Fibroblast of lung (primary cell): ENCODE results near the gene TIMM13. TPM values are rescaled to one million over a fixed set of nuclear protein-coding genes. Genes with fewer than 3 reads are reported as not detected.

Source experiments
- DNase-seq, 2 donors: peaks; one replicate each; pipeline versions ENCODE4 v3.0.0 to v3.0.0-alpha.2; 2010; ENCODE audit warnings: low read depth in 2 of 2
- H2AFZ ChIP-seq: 2 replicates; pipeline ENCODE4 v1.5.1; 2012; ENCODE audit warnings: low read length, control low read depth, inconsistent platforms
- H3K27ac ChIP-seq: 2 replicates; pipeline ENCODE4 v1.5.1; 2011; ENCODE audit warnings: low read length, control low read depth; ENCODE audit not compliant: insufficient read depth
- H3K27me3 ChIP-seq: 2 replicates; pipeline ENCODE4 v1.5.1; 2011; ENCODE audit warnings: mild to moderate bottlenecking, low read length; ENCODE audit not compliant: control insufficient read depth, insufficient read depth
- H3K36me3 ChIP-seq: 2 replicates; pipeline ENCODE4 v1.5.1; 2011; ENCODE audit warnings: low read length; ENCODE audit not compliant: control insufficient read depth, insufficient read depth
- H3K4me1 ChIP-seq: 2 replicates; pipeline ENCODE4 v1.5.1; 2011; ENCODE audit warnings: low read length; ENCODE audit not compliant: control insufficient read depth, insufficient read depth; ENCODE audit errors: extremely low read depth
- H3K4me2 ChIP-seq: 2 replicates; pipeline ENCODE4 v1.5.1; 2011; ENCODE audit warnings: low read length, control low read depth; ENCODE audit not compliant: insufficient read depth; ENCODE audit errors: extremely low read depth
- H3K4me3 ChIP-seq, 4 experiments: fragments of 200-600 bp in 1 of 4; sonication (generic) in 1 of 4; replicated peaks in 1 of 4; 2 replicates each; pipeline ENCODE4 v1.5.1; 2011 to 2016; ENCODE audit warnings: low read length in 4 of 4, low read depth in 3 of 4, mild to moderate bottlenecking in 3 of 4, control low read depth in 2 of 4, inconsistent platforms in 1 of 4, mixed read lengths in 1 of 4; ENCODE audit not compliant: insufficient read depth in 1 of 4; ENCODE audit errors: control extremely low read depth in 1 of 4
- H3K79me2 ChIP-seq: 2 replicates; pipeline ENCODE4 v1.5.1; 2012; ENCODE audit warnings: mild to moderate bottlenecking, low read length, inconsistent platforms; ENCODE audit not compliant: control insufficient read depth, insufficient read depth
- H3K9ac ChIP-seq: 2 replicates; pipeline ENCODE4 v1.5.1; 2011; ENCODE audit warnings: mild to moderate bottlenecking, low read length, control low read depth; ENCODE audit not compliant: insufficient read depth
- H3K9me3 ChIP-seq: 2 replicates; pipeline ENCODE4 v1.5.1; 2012; ENCODE audit warnings: low read depth, low read length; ENCODE audit not compliant: control insufficient read depth, insufficient read depth
- H4K20me1 ChIP-seq: 2 replicates; pipeline ENCODE4 v1.5.1; 2011; ENCODE audit warnings: low read length; ENCODE audit not compliant: control insufficient read depth, insufficient read depth; ENCODE audit errors: extremely low read depth
- CTCF ChIP-seq, 2 donors: IDR thresholded peaks in 1 of 2; conservative IDR thresholded peaks in 1 of 2; 1 replicate in 1 of 2; 2 replicates in 1 of 2; pipeline ENCODE4 v1.5.1; 2011 to 2012; ENCODE audit warnings: low read length in 2 of 2, control low read depth in 1 of 2, inconsistent platforms in 1 of 2, low read depth in 1 of 2, mild to moderate bottlenecking in 1 of 2
- EZH2 ChIP-seq: IDR thresholded peaks from 2 replicates; pipeline ENCODE4 v1.5.1; 2012; ENCODE audit warnings: low read length, control low read depth, mild to moderate bottlenecking; ENCODE audit errors: missing control alignments
- polyA plus RNA-seq, 2 donors: library from polyadenylated mRNA; depleted of rRNA in 1 of 2; stranded (reverse) in 1 of 2; unstranded in 1 of 2; fragments of >200 nt; gene quantifications; 2 replicates each; pipeline ENCODE4 v1.2.1, GENCODE V29; 2011 to 2012; ENCODE audit warnings: missing spikeins in 1 of 2
- total RNA-seq: library from RNA; depleted of rRNA; stranded (reverse); fragments of >200 nt; gene quantifications from 2 replicates; pipeline ENCODE4 v1.2.1, GENCODE V29; 2014

The TIMM13 gene
- total and polyA plus RNA-seq, 2 donors (not counting 1 experiment from before 2014, with no cell fraction given) = 14.1 to 27.6 TPM

GRCh38 chr19:2444251-2445002 lies 17.0 kb upstream of the TIMM13 start:
- Histone ChIP-seq H3K9ac (no peak overlapping the region), H2AFZ (no peak overlapping the region), H4K20me1 (no peaks in the 10 kb centered on the region), H3K27me3 (no peaks in the 10 kb centered on the region), H3K36me3 (peaks cover 20% of the 10 kb centered on the region), H3K4me2 (no peak overlapping the region), H3K27ac (no peak overlapping the region), H3K4me3 (no peak overlapping the region), H3K9me3 (no peaks in the 10 kb centered on the region), H3K4me1 (no peaks in the 10 kb centered on the region), H3K79me2 (peaks cover 73% of the 10 kb centered on the region)
- DNase-seq = no peak
- TF ChIP-seq EZH2 = no peak
- TF ChIP-seq CTCF (conservative IDR thresholded peaks at IDR 0.05 in 1 of 2, IDR thresholded peaks at IDR 0.05 in 1 of 2; ENCODE audit: low read depth in 1 of 2, low read length in 2 of 2) = no peak

DNA sequence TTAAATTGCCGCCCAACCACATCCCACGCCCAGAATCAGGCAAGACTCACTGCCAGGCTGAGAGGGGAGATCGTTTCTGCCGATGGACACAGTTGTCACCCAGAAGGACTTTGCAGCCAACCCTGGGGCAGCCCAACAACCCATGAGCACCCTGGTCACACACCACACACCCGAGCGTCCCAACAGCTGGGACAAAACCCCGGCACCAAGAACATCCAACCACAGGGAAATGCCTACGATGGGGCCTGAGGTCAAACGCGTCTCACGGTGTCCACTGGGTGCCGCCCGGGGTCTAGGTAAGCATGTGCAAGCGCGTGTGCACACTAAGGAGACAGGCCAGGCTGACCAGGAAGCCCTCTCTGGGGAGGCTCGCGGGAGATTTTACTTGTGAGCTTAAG lies 16.4 kb upstream of the TIMM13 start:
- Histone ChIP-seq H3K4me2 (no peak overlapping the region), H3K36me3 (peaks cover 20% of the 10 kb centered on the region), H3K4me1 (no peaks in the 10 kb centered on the region), H3K27ac (no peak overlapping the region), H2AFZ (no peak overlapping the region), H4K20me1 (no peaks in the 10 kb centered on the region), H3K9me3 (no peaks in the 10 kb centered on the region), H3K79me2 (peaks cover 67% of the 10 kb centered on the region), H3K27me3 (no peaks in the 10 kb centered on the region), H3K9ac (no peak overlapping the region), H3K4me3 (no peak overlapping the region)
- DNase-seq = no peak
- TF ChIP-seq EZH2 (no peak), CTCF (conservative IDR thresholded peaks at IDR 0.05 in 1 of 2, IDR thresholded peaks at IDR 0.05 in 1 of 2; ENCODE audit: low read depth in 1 of 2, low read length in 2 of 2) (no peak)

GRCh38 chr19:2443116-2443784 lies 15.9 kb upstream of the TIMM13 start:
- H3K4me3 ChIP-seq = no peak overlapping the region
- no peaks in the 10 kb centered on the region for H3K9me3 ChIP-seq
- peaks cover 65% of the 10 kb centered on the region for H3K79me2 ChIP-seq
- H4K20me1 ChIP-seq = no peaks in the 10 kb centered on the region
- H3K9ac ChIP-seq = no peak overlapping the region
- no peaks in the 10 kb centered on the region for H3K27me3 ChIP-seq
- no peak overlapping the region for H2AFZ ChIP-seq
- TF ChIP-seq EZH2 = no peak
- TF ChIP-seq CTCF (conservative IDR thresholded peaks at IDR 0.05 in 1 of 2, IDR thresholded peaks at IDR 0.05 in 1 of 2; ENCODE audit: low read depth in 1 of 2, low read length in 2 of 2) = no peak
- peaks cover 21% of the 10 kb centered on the region for H3K36me3 ChIP-seq
- H3K27ac ChIP-seq = no peak overlapping the region
- no peak for DNase-seq
- no peak overlapping the region for H3K4me2 ChIP-seq
- H3K4me1 ChIP-seq = no peaks in the 10 kb centered on the region
